Measurements from ENCODE around the gene DNM2.

- TF ChIP-seq CTCF (tag by site-specific recombination; IDR thresholded peaks at IDR 0.05) (no peak), ZNF548 (tag by site-specific recombination; IDR thresholded peaks at IDR 0.05) (no peak), KLF9 (tag by site-specific recombination; IDR thresholded peaks at IDR 0.05; ENCODE audit: low read depth) (no peak), ZBTB11 (tag by site-specific recombination; conservative IDR thresholded peaks at IDR 0.05; ENCODE audit: low read depth) (no peak), HOXA7 (CRISPR knock-in tag; IDR thresholded peaks at IDR 0.05; ENCODE audit: borderline replicate concordance) (no peak), ZNF274 (IDR thresholded peaks at IDR 0.05; ENCODE audit: low read length) (no peak), ZNF274 (tag by site-specific recombination; IDR thresholded peaks at IDR 0.05; ENCODE audit: borderline replicate concordance) (no peak)
Measured at GRCh38 chr19:10749435-10750384, 31.8 kb downstream of the DNM2 start.
